ENCODE data around the gene GLI3.
"Not testable (repeated sequence)": the region's sequence is repeated elsewhere in the genome, so short reads cannot be mapped to it uniquely, and the experiment has no call there.

The GLI3 gene

DNA sequence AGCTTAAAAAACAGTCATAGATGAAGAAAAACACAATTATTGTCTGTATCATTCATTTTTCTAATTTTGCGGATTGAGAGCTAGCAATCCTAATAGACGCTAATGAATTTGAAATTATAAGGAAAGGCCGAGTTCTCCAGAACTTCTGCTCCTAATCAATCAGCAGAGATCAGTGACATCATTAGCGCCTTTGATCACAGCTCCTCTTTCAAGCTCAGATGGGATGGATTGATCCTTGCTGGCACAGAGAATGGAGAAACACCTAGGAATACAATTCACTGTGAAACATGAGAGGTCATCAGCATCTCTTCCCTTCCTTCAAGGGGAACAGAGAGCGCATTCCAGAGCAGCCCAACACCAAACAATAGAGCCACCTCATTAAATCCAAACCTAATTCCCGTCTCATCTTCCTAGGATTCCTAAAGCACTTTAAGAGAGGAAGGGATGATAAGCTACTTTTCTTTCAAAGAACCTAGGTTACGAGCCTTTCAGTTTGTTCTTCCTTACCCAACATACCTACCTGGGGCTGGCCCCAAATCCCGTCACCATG is 24.4 kb downstream of the GLI3 start:
- DNase-seq (ENCODE audit: low spot score): no peak

- DNase-seq (ENCODE audit: low spot score): no peak
These were observed 25.1 kb downstream of the GLI3 start for GRCh38 chr7:42211938-42212337.

GRCh38 chr7:42210779-42211178 is 26.2 kb downstream of the GLI3 start:
- no peak for DNase-seq (ENCODE audit: low spot score)

- DNase-seq (ENCODE audit: low spot score): no peak
These were observed 26.7 kb downstream of the GLI3 start for GRCh38 chr7:42210333-42210732.

DNA sequence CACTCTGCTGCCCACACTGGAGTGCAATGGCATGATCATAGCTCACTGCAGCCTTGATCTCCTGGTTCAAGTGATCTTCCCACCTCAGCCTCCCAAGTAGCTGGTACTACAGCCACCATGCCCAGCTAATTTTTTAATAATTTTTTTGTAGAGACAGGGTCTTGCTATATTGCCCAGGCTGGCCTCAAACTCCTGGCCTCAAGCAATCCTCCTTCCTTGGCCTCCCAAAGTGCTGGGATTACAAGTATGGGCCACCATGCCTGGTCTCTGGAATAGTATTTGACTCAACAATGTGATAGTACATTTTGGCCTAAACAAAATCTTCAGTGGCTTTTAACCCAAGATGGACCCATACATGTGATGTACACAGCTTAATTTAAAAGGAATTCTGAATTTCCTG is 27.9 kb downstream of the GLI3 start:
- DNase-seq (ENCODE audit: low spot score): not testable (repeated sequence)

DNA sequence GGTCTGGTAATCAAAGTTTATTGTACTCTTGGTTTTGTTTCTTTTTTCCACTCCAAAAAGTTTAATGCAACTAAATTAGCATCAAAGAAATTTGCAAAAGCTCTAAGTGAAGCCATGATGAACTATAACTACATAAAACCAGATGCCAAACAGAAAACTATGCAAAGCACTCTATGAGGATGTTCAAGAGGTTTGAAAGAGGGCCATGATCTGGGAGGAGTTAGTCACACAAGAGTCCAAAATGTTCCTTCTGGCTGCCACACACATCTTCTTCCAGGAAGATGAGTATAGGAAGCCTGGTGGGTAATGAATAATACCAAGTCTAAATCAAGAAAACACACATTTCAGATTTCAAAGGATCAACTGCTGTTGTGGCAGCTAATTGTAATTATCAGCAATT is 28.4 kb downstream of the GLI3 start:
- peak; percentile 59 for DNase-seq (ENCODE audit: low spot score)

- no peak for DNase-seq (ENCODE audit: low spot score)
These were observed 29.6 kb downstream of the GLI3 start for GRCh38 chr7:42207420-42207819.

DNA sequence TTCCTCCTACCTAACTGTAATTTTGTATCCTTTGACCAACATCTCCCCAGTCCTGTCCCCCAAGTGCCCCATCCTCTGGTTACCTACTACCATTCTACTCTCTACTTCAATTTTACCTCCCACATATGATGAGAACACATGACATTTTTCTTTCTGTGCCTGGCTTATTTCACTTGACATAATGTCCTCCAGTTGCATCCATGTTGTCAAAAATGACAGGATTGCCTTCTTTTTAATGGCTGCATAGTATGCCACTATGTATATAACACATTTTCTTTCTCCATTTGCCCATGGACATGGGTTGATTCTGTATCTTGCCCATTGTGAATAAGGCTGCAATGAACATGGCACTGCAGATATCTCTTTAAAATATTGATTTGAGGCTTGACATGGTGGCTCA is 33.7 kb downstream of the GLI3 start:
- no peak for DNase-seq (ENCODE audit: low spot score)

GRCh38 chr7:42202601-42203000 is 34.4 kb downstream of the GLI3 start:
- DNase-seq (ENCODE audit: low spot score): no peak

- peak; percentile 67 for DNase-seq (ENCODE audit: low spot score)
These were observed 37.9 kb downstream of the GLI3 start for GRCh38 chr7:42198974-42199668.

DNA sequence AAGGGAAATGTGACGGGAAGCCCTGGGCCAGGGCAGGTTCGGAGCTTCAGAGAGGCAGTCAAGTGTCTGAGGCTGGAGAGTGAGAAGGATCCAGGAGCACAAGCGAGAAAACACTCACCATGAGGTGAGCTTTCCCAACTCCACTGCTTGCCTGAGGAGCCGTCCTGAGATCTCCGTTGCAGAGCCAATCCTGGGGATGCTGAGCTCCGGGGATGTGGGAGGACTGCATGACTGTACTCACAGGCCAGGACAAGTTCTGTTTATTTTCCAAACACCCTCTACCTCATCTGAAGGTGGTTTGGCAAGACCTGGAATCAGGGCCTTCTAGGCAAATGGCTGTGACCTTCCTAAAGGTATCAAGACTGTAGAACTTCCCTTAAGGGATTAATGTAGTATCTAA is 38.7 kb downstream of the GLI3 start:
- peak; percentile 34 for DNase-seq (ENCODE audit: low spot score)

DNA sequence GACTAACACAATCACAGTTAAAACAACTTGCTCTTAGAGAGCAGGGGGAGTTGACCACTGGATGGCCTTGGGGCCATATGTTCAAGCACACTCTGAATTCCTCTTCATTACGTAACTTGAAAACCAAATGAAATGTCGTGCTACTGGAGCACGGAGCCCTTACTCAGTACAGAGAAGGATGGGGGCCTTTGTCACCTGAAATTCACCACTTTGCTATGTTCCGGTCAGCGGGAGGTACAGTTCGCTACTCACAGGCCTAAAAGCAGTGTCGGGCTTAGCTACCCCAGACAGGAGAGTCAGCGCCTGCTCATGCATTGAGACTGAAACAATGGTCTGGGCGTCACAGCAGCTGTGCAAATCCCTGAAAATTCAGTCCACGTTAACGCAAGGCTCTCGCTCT is 39.6 kb downstream of the GLI3 start:
- no peak for DNase-seq (ENCODE audit: low spot score)

GRCh38 chr7:42194238-42194637 is 42.8 kb downstream of the GLI3 start:
- no peak for DNase-seq (ENCODE audit: low spot score)

GRCh38 chr7:42193471-42194129 is 43.4 kb downstream of the GLI3 start:
- DNase-seq (ENCODE audit: low spot score): no peak

- DNase-seq (ENCODE audit: low spot score): no peak
These were observed 44.1 kb downstream of the GLI3 start for GRCh38 chr7:42192851-42193461.

DNA sequence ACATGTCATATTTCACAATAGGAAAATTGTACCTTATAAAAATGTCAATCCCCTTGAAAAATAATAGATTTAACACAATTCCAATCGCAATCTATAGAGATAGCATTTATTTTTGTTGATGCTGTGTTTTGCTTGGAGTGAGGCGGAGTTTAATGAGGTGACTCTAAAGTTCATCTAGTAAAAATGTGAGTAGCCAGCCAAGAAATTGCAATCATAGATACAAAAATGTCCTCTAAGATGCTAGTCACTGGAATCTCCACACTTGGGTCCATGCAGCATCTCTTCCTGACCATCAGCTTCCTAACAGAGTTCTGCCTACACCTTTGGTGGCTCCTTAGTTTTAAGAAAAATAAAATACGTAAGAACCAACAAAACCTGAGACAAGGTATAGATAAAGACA is 44.9 kb downstream of the GLI3 start:
- peak; percentile 57 for DNase-seq (ENCODE audit: low spot score)

DNA sequence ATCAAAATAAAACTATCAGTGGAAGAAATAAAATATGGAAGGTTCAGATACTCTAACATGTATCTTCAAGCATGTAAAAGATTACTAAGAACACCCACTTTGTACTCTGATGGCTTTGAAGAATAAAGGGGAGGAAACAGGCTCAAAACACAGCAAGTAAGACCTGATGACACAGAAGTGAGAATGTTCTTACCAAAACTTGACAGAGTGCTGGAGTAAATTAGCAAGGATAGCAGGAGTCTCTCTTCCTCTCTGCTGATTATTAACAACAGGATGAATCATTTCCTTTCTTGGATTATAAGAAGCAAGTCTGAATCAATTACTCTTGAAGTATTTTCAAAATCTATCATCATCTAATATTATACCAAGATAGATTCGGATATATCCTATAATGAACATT is 47.5 kb downstream of the GLI3 start:
- peak; percentile 24 for DNase-seq (ENCODE audit: low spot score)

GRCh38 chr7:42186151-42186550 is 50.9 kb downstream of the GLI3 start:
- no peak for DNase-seq (ENCODE audit: low spot score)

- no peak for DNase-seq (ENCODE audit: low spot score)
These were observed 51.3 kb downstream of the GLI3 start for GRCh38 chr7:42185726-42186125.

- DNase-seq (ENCODE audit: low spot score): no peak
These were observed 53.5 kb downstream of the GLI3 start for GRCh38 chr7:42183547-42183946.

DNA sequence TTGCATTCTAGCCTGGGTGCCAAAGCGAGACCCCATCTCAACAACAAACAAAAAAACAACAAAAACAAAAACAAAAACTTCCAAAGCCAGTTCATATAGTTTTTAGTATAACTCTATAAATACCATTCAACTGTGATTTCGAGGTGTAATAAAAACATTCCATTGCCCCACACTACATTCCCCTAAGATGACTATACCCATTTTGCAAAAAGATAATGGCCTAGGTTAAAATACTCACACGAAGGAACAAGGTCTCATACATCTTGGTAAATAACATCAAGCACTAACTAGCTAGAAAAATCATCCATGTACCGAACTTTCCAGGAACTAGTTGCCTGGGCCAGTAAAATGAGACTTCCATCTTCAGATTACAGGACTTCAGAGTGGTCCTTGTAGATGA is 55.4 kb downstream of the GLI3 start:
- DNase-seq (ENCODE audit: low spot score): no peak

DNA sequence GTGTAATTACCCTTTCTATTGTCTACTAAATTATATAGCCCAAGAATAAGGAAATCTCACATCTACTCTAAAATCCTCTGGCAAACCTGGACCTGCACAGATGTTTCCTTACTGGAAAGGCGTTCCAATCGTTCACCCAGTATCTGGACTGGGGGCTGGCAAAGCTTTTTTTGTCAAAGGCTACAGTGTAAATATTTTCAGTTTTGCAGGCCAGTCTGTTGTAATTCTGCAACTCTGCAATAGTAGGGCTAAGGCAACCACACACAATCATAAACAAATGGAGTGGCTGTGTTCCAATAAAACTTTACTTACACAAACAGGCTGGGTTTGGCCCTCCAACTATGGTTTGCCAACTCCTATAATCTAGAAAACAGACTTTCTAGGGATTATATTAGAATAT is 56.2 kb downstream of the GLI3 start:
- no peak for DNase-seq (ENCODE audit: low spot score)

DNA sequence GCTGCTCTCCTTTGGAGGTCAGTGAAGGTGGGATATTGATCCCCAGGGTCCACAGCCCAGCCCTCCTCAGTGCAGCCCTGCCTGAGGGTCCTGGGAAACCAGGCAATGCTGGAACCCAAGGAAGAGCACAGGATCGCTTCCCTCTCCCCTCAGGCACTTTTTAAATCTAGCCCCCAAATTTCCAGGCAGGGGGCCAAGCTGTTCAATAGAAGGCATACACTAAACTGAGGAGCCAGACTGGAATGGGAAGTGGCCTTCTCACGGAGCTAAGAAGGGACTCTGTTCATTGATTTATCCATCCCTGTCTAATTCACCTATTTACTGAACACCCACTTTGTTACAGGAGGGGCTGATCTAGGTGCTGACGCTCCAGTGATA is 60.3 kb downstream of the GLI3 start:
- no peak for DNase-seq (ENCODE audit: low spot score)

Measured in AG20443 (cell line).